HUES6 (cell line): ENCODE measurements around the gene TLCD3B.

Experiments used
- H3K27ac ChIP-seq: 2 replicates; pipeline ENCODE4 v1.7.0; 2013; ENCODE audit warnings: low read depth, mild to moderate bottlenecking, low read length, inconsistent platforms
- H3K27me3 ChIP-seq: 2 replicates; pipeline ENCODE4 v1.6.1; 2013; ENCODE audit warnings: low read length; ENCODE audit not compliant: control insufficient read depth, insufficient read depth
- H3K36me3 ChIP-seq: 2 replicates; pipeline ENCODE4 v1.6.1; 2013; ENCODE audit warnings: low read length; ENCODE audit not compliant: control insufficient read depth, insufficient read depth
- H3K4me1 ChIP-seq: 2 replicates; pipeline ENCODE4 v1.6.1; 2013; ENCODE audit warnings: low read length; ENCODE audit not compliant: control insufficient read depth, insufficient read depth
- H3K4me3 ChIP-seq: 2 replicates; pipeline ENCODE4 v1.5.1; 2013; ENCODE audit warnings: low read depth, low read length
- H3K9ac ChIP-seq: one replicate; pipeline ENCODE4 v1.6.1; 2013; ENCODE audit warnings: mild to moderate bottlenecking, low read length
- H3K9me3 ChIP-seq: 2 replicates; pipeline ENCODE4 v1.6.1; 2013; ENCODE audit warnings: low read depth, low read length; ENCODE audit not compliant: control insufficient read depth, insufficient read depth

The TLCD3B gene

GRCh38 chr16:29993191-29993902 is 37.7 kb downstream of the TLCD3B start:
- H3K9ac ChIP-seq = no peak overlapping the region
- peaks cover 58% of the 10 kb centered on the region for H3K36me3 ChIP-seq

GRCh38 chr16:29992344-29992967 is 38.6 kb downstream of the TLCD3B start:
- Histone ChIP-seq H3K9me3 (no peaks in the 10 kb centered on the region), H3K36me3 (peaks cover 64% of the 10 kb centered on the region), H3K27me3 (no peaks in the 10 kb centered on the region), H3K4me1 (no peaks in the 10 kb centered on the region), H3K4me3 (no peak overlapping the region), H3K27ac (no peak overlapping the region), H3K9ac (no peak overlapping the region)

More at GRCh38 chr16:29993191-29993902, 37.7 kb downstream of the TLCD3B start:
- Histone ChIP-seq H3K27me3 (no peaks in the 10 kb centered on the region), H3K4me3 (no peak overlapping the region), H3K27ac (no peak overlapping the region), H3K9me3 (no peaks in the 10 kb centered on the region), H3K4me1 (no peaks in the 10 kb centered on the region)

- Histone ChIP-seq H3K9me3 (no peaks in the 10 kb centered on the region), H3K27me3 (no peaks in the 10 kb centered on the region), H3K27ac (no peak overlapping the region), H3K9ac (no peak overlapping the region), H3K36me3 (peaks cover 73% of the 10 kb centered on the region), H3K4me1 (no peaks in the 10 kb centered on the region), H3K4me3 (no peak overlapping the region)
Measured at GRCh38 chr16:29991571-29991904, 39.5 kb downstream of the TLCD3B start.

- Histone ChIP-seq H3K9ac (no peak overlapping the region), H3K4me3 (no peak overlapping the region), H3K27ac (no peak overlapping the region), H3K27me3 (no peaks in the 10 kb centered on the region), H3K4me1 (no peaks in the 10 kb centered on the region), H3K36me3 (peaks cover 78% of the 10 kb centered on the region), H3K9me3 (no peaks in the 10 kb centered on the region)
Measured at GRCh38 chr16:29990883-29991570, 40.0 kb downstream of the TLCD3B start.

GRCh38 chr16:29990034-29990433 is 41.0 kb downstream of the TLCD3B start:
- Histone ChIP-seq H3K27ac (no peak overlapping the region), H3K9ac (no peak overlapping the region), H3K27me3 (no peaks in the 10 kb centered on the region), H3K9me3 (no peaks in the 10 kb centered on the region), H3K4me3 (no peak overlapping the region), H3K4me1 (no peaks in the 10 kb centered on the region), H3K36me3 (peaks cover 88% of the 10 kb centered on the region)

- no peaks in the 10 kb centered on the region for H3K4me1 ChIP-seq
Measured at GRCh38 chr16:29989111-29989858, 41.8 kb downstream of the TLCD3B start.

GRCh38 chr16:29988346-29989075 is 42.6 kb downstream of the TLCD3B start:
- H3K4me1 ChIP-seq = no peaks in the 10 kb centered on the region
- H3K9me3 ChIP-seq = no peaks in the 10 kb centered on the region
- no peak overlapping the region for H3K9ac ChIP-seq
- no peaks in the 10 kb centered on the region for H3K27me3 ChIP-seq
- no peak overlapping the region for H3K4me3 ChIP-seq
- peaks cover 98% of the 10 kb centered on the region for H3K36me3 ChIP-seq
- no peak overlapping the region for H3K27ac ChIP-seq

More at GRCh38 chr16:29989111-29989858, 41.8 kb downstream of the TLCD3B start:
- H3K9ac ChIP-seq = no peak overlapping the region
- no peak overlapping the region for H3K4me3 ChIP-seq
- no peaks in the 10 kb centered on the region for H3K9me3 ChIP-seq
- peaks cover 96% of the 10 kb centered on the region for H3K36me3 ChIP-seq
- H3K27me3 ChIP-seq = no peaks in the 10 kb centered on the region
- no peak overlapping the region for H3K27ac ChIP-seq

GRCh38 chr16:29987371-29988085 is 43.5 kb downstream of the TLCD3B start:
- Histone ChIP-seq H3K27ac (no peak overlapping the region), H3K4me3 (no peak overlapping the region), H3K9ac (no peak overlapping the region), H3K9me3 (no peaks in the 10 kb centered on the region), H3K4me1 (no peaks in the 10 kb centered on the region), H3K27me3 (no peaks in the 10 kb centered on the region), H3K36me3 (peaks cover 98% of the 10 kb centered on the region)

GRCh38 chr16:29986931-29987330 is 44.1 kb downstream of the TLCD3B start:
- no peaks in the 10 kb centered on the region for H3K4me1 ChIP-seq
- peaks cover 98% of the 10 kb centered on the region for H3K36me3 ChIP-seq
- no peaks in the 10 kb centered on the region for H3K9me3 ChIP-seq
- no peak overlapping the region for H3K9ac ChIP-seq
- no peak overlapping the region for H3K27ac ChIP-seq
- H3K27me3 ChIP-seq = no peaks in the 10 kb centered on the region
- no peak overlapping the region for H3K4me3 ChIP-seq

GRCh38 chr16:29986231-29986630 is 44.8 kb downstream of the TLCD3B start:
- Histone ChIP-seq H3K9me3 (no peaks in the 10 kb centered on the region), H3K27me3 (no peaks in the 10 kb centered on the region), H3K27ac (no peak overlapping the region), H3K9ac (no peak overlapping the region), H3K4me3 (no peak overlapping the region), H3K36me3 (peaks cover 98% of the 10 kb centered on the region), H3K4me1 (no peaks in the 10 kb centered on the region)
